Activated CD4-positive, alpha-beta T cell treated with anti-CD3 and anti-CD28 coated beads, Interleukin-2, amount 50 U/mL, for 16 hours (primary cell): ENCODE data around the gene ZNF783.

ENCODE experiments used
- DNase-seq: peaks from one replicate; pipeline ENCODE4 v3.0.0-alpha.2; 2020

Gene ZNF783

GRCh38 chr7:149283321-149283720 lies 21.3 kb downstream of the ZNF783 start:
- DNase-seq, result no peak

GRCh38 chr7:149284343-149284742 lies 22.3 kb downstream of the ZNF783 start:
- DNase-seq, result no peak

GRCh38 chr7:149284850-149285585 lies 23.0 kb downstream of the ZNF783 start:
- DNase-seq, result peak; percentile 96

GRCh38 chr7:149285603-149286002 lies 23.6 kb downstream of the ZNF783 start:
- no peak for DNase-seq

GRCh38 chr7:149286811-149287400 lies 24.9 kb downstream of the ZNF783 start:
- DNase-seq, result no peak

- no peak for DNase-seq
Observed at GRCh38 chr7:149287622-149288021, 25.6 kb downstream of the ZNF783 start.

- no peak for DNase-seq
Observed at GRCh38 chr7:149289262-149289661, 27.3 kb downstream of the ZNF783 start.

- DNase-seq, result no peak
Observed at GRCh38 chr7:149289856-149290255, 27.9 kb downstream of the ZNF783 start.

GRCh38 chr7:149291036-149291780 lies 29.2 kb downstream of the ZNF783 start:
- DNase-seq, result no peak

- no peak for DNase-seq
Observed at GRCh38 chr7:149291781-149292461, 29.9 kb downstream of the ZNF783 start.

GRCh38 chr7:149292462-149292823 lies 30.4 kb downstream of the ZNF783 start:
- DNase-seq, result no peak

- no peak for DNase-seq
Observed at GRCh38 chr7:149293338-149293737, 31.3 kb downstream of the ZNF783 start.

GRCh38 chr7:149293946-149294633 lies 32.1 kb downstream of the ZNF783 start:
- DNase-seq, result no peak

- no peak for DNase-seq
Observed at GRCh38 chr7:149294634-149295480, 32.9 kb downstream of the ZNF783 start.

- DNase-seq, result no peak
Observed at GRCh38 chr7:149295481-149295850, 33.5 kb downstream of the ZNF783 start.

GRCh38 chr7:149296368-149296767 lies 34.4 kb downstream of the ZNF783 start:
- no peak for DNase-seq

GRCh38 chr7:149297034-149297755 lies 35.2 kb downstream of the ZNF783 start:
- peak; percentile 16 for DNase-seq

- no peak for DNase-seq
Observed at GRCh38 chr7:149300620-149301285, 38.8 kb downstream of the ZNF783 start.

GRCh38 chr7:149302222-149302621 lies 40.2 kb downstream of the ZNF783 start:
- DNase-seq, result no peak

- DNase-seq, result no peak
Observed at GRCh38 chr7:149302865-149303264, 40.9 kb downstream of the ZNF783 start.

GRCh38 chr7:149304006-149304405 lies 42.0 kb downstream of the ZNF783 start:
- DNase-seq, result no peak
